Liver (tissue), 9 donors: ENCODE results near the gene SLF1. TPM values are rescaled to one million over a fixed set of nuclear protein-coding genes. Genes with fewer than 3 reads are reported as not detected.

Source experiments
- DNase-seq: peaks from one replicate; pipeline ENCODE4 v3.0.0-alpha.2; 2017; ENCODE audit warnings: low spot score
- H3K27ac ChIP-seq, 2 donors: one replicate each; pipeline ENCODE4 v1.7.0; 2013; ENCODE audit warnings: inconsistent platforms in 2 of 2, low read length in 2 of 2, control low read depth in 1 of 2, low read depth in 1 of 2, mild to moderate bottlenecking in 1 of 2
- H3K27me3 ChIP-seq, 4 donors: one replicate each; pipeline versions ENCODE4 v1.6.1 to v1.7.0; 2013; ENCODE audit warnings: low read length in 3 of 4, inconsistent platforms in 1 of 4, mild to moderate bottlenecking in 1 of 4, moderate library complexity in 1 of 4; ENCODE audit not compliant: control insufficient read depth in 4 of 4, insufficient read depth in 4 of 4
- H3K36me3 ChIP-seq, 4 donors: one replicate each; pipeline versions ENCODE4 v1.6.1 to v1.7.0; 2013; ENCODE audit warnings: low read length in 3 of 4, mild to moderate bottlenecking in 3 of 4, low read depth in 1 of 4, moderate library complexity in 1 of 4; ENCODE audit not compliant: control insufficient read depth in 4 of 4, insufficient read depth in 3 of 4
- H3K4me1 ChIP-seq, 4 donors: one replicate each; pipeline versions ENCODE4 v1.6.1 to v1.7.0; 2013; ENCODE audit warnings: low read length in 3 of 4, mild to moderate bottlenecking in 3 of 4, moderate library complexity in 1 of 4; ENCODE audit not compliant: control insufficient read depth in 4 of 4, insufficient read depth in 4 of 4
- H3K4me3 ChIP-seq, 3 donors: one replicate each; pipeline versions ENCODE4 v1.6.1 to v1.7.0; 2013; ENCODE audit warnings: low read length in 3 of 3, control low read depth in 1 of 3, low read depth in 1 of 3, mild to moderate bottlenecking in 1 of 3
- H3K9ac ChIP-seq, 2 donors: one replicate each; pipeline ENCODE4 v1.7.0; 2013; ENCODE audit warnings: low read length in 2 of 2, mild to moderate bottlenecking in 2 of 2, moderate library complexity in 2 of 2, control low read depth in 1 of 2, low read depth in 1 of 2
- H3K9me3 ChIP-seq, 4 donors: one replicate each; pipeline versions ENCODE4 v1.6.1 to v1.7.0; 2013; ENCODE audit warnings: low read length in 3 of 4; ENCODE audit not compliant: control insufficient read depth in 4 of 4
- ATF3 ChIP-seq: IDR thresholded peaks from 2 replicates; pipeline ENCODE4 v1.6.1; 2016; ENCODE audit warnings: antibody characterized with exemption
- CTCF ChIP-seq: fragments of 150-350 bp; IDR thresholded peaks from 2 replicates; pipeline ENCODE4 v1.5.1; 2017; ENCODE audit warnings: improper control_type of control experiment, low read depth, low read length; ENCODE audit not compliant: missing input control
- EGR1 ChIP-seq, 2 donors: IDR thresholded peaks; 2 replicates each; pipeline ENCODE4 v1.6.1; 2016 to 2018; ENCODE audit warnings: antibody characterized with exemption in 2 of 2, low read depth in 2 of 2
- FOXA1 ChIP-seq: IDR thresholded peaks from 2 replicates; pipeline ENCODE4 v1.6.1; 2016; ENCODE audit warnings: antibody characterized with exemption
- FOXA2 ChIP-seq: IDR thresholded peaks from 2 replicates; pipeline ENCODE4 v1.6.1; 2016; ENCODE audit warnings: antibody characterized with exemption
- GABPA ChIP-seq, 2 donors: IDR thresholded peaks in 1 of 2; conservative IDR thresholded peaks in 1 of 2; 2 replicates each; pipeline ENCODE4 v1.6.1; 2016; ENCODE audit warnings: antibody characterized with exemption in 2 of 2, mild to moderate bottlenecking in 1 of 2, moderate library complexity in 1 of 2
- HNF4A ChIP-seq, 2 donors: conservative IDR thresholded peaks; 2 replicates each; pipeline ENCODE4 v1.6.1; 2016; ENCODE audit warnings: antibody characterized with exemption in 2 of 2, mild to moderate bottlenecking in 2 of 2
- HNF4G ChIP-seq: IDR thresholded peaks from 2 replicates; pipeline ENCODE4 v1.6.1; 2016; ENCODE audit warnings: antibody characterized with exemption
- JUND ChIP-seq, 2 donors: IDR thresholded peaks; 2 replicates each; pipeline ENCODE4 v1.6.1; 2016; ENCODE audit warnings: antibody characterized with exemption in 2 of 2
- MAX ChIP-seq: IDR thresholded peaks from 2 replicates; pipeline ENCODE4 v1.6.1; 2016; ENCODE audit warnings: antibody characterized with exemption
- NR2F2 ChIP-seq: IDR thresholded peaks from 2 replicates; pipeline ENCODE4 v1.6.1; 2016; ENCODE audit warnings: antibody characterized with exemption
- RAD21 ChIP-seq, 2 donors: IDR thresholded peaks; 2 replicates each; pipeline ENCODE4 v1.6.1; 2016; ENCODE audit warnings: antibody characterized with exemption in 2 of 2, mild to moderate bottlenecking in 2 of 2
- REST ChIP-seq: IDR thresholded peaks from 2 replicates; pipeline ENCODE4 v1.6.1; 2016; ENCODE audit warnings: antibody characterized with exemption, mild to moderate bottlenecking
- RXRA ChIP-seq, 2 donors: IDR thresholded peaks; 2 replicates each; pipeline ENCODE4 v1.6.1; 2017 to 2018; ENCODE audit warnings: antibody characterized with exemption in 2 of 2, mild to moderate bottlenecking in 1 of 2
- SP1 ChIP-seq: IDR thresholded peaks from 2 replicates; pipeline ENCODE4 v1.6.1; 2018; ENCODE audit warnings: antibody characterized with exemption, mild to moderate bottlenecking
- TAF1 ChIP-seq: conservative IDR thresholded peaks from 2 replicates; pipeline ENCODE4 v1.6.1; 2016; ENCODE audit warnings: antibody characterized with exemption, mild to moderate bottlenecking
- YY1 ChIP-seq: IDR thresholded peaks from 2 replicates; pipeline ENCODE4 v1.6.1; 2016; ENCODE audit warnings: antibody characterized with exemption, mild to moderate bottlenecking
- ZBTB33 ChIP-seq: IDR thresholded peaks from 2 replicates; pipeline ENCODE4 v1.6.1; 2016; ENCODE audit warnings: antibody characterized with exemption
- WGBS: extraction: QIAGEN DNeasy Blood & Tissue Kit; methylation state at CpG from one replicate; pipeline ENCODE4 v1.1.7; 2013; 5-methylcytosine and 5-hydroxymethylcytosine counted together
- polyA plus RNA-seq, 2 donors: library from polyadenylated mRNA; stranded (reverse) in 1 of 2; unstranded in 1 of 2; fragments of 200-250 nt in 1 of 2; fragments of >200 nt in 1 of 2; fragmentation: Nextera tagmentation in 1 of 2; extraction: Ambion mirVana in 1 of 2; gene quantifications; one replicate each; pipeline versions ENCODE4 v1.2.1 to v1.2.3, GENCODE V29; 2013 to 2015
- total RNA-seq, 2 donors: library from RNA; depleted of rRNA; stranded (reverse); fragments of >200 nt; gene quantifications; one replicate each; pipeline ENCODE4 v1.2.3, GENCODE V29; 2014
- donor health status: healthy.
- donor health status: healthy.
- donor health status: healthy.
- donor health status: healthy.
- donor health status: healthy.

The SLF1 gene
- total and polyA plus RNA-seq, 4 donors = 0.63 to 6.3 (median 2.6) TPM

- peaks cover 0 to 8% (median 0%) of the 10 kb centered on the region in 4 donors for H3K36me3 ChIP-seq
- no peak overlapping the region for H3K9ac ChIP-seq
- no peaks in the 10 kb centered on the region for H3K4me1 ChIP-seq
- no peak overlapping the region for H3K4me3 ChIP-seq
- no peaks in the 10 kb centered on the region for H3K9me3 ChIP-seq
- H3K27me3 ChIP-seq = no peaks in the 10 kb centered on the region
- no peak for TF ChIP-seq FOXA1
- no peak for TF ChIP-seq ZBTB33
- no peak for TF ChIP-seq HNF4G
- TF ChIP-seq ATF3 = no peak
- no peak for TF ChIP-seq JUND (IDR thresholded peaks at IDR 0.05)
- no peak for TF ChIP-seq HNF4A (conservative IDR thresholded peaks at IDR 0.05)
- TF ChIP-seq NR2F2 = no peak
- no peak for TF ChIP-seq MAX
- no peak for TF ChIP-seq GABPA (IDR thresholded peaks at IDR 0.05 in 1 of 2, conservative IDR thresholded peaks at IDR 0.05 in 1 of 2)
- TF ChIP-seq SP1 = no peak
- no peak for TF ChIP-seq TAF1
- no peak for TF ChIP-seq YY1
- 90% methylated on average over 1 of the region's 1 CpG for WGBS
- no peak overlapping the region for H3K27ac ChIP-seq
- no peak for DNase-seq
Measured at GRCh38 chr5:94649874-94650273, 31.4 kb downstream of the SLF1 start.

- Histone ChIP-seq H3K27me3 (no peaks in the 10 kb centered on the region), H3K27ac (no peak overlapping the region), H3K36me3 (peaks cover 0 to 3% (median 0%) of the 10 kb centered on the region in 4 donors), H3K4me3 (no peak overlapping the region), H3K9me3 (no peaks in the 10 kb centered on the region), H3K9ac (no peak overlapping the region), H3K4me1 (no peaks in the 10 kb centered on the region)
- TF ChIP-seq HNF4G = no peak
- no peak for TF ChIP-seq FOXA1
- no peak for TF ChIP-seq MAX
- TF ChIP-seq TAF1 = no peak
- no peak for TF ChIP-seq JUND (IDR thresholded peaks at IDR 0.05)
- no peak for TF ChIP-seq YY1
- TF ChIP-seq CTCF = no peak
- TF ChIP-seq HNF4A (conservative IDR thresholded peaks at IDR 0.05) = no peak
- TF ChIP-seq EGR1 (IDR thresholded peaks at IDR 0.05; ENCODE audit: low read depth in 2 of 2) = no peak
- no peak for TF ChIP-seq ZBTB33
- TF ChIP-seq FOXA2 = no peak
- TF ChIP-seq REST = no peak
- TF ChIP-seq RAD21 (IDR thresholded peaks at IDR 0.05) = no peak
- no peak for TF ChIP-seq GABPA (IDR thresholded peaks at IDR 0.05 in 1 of 2, conservative IDR thresholded peaks at IDR 0.05 in 1 of 2)
- TF ChIP-seq SP1 = no peak
- no peak for TF ChIP-seq RXRA (IDR thresholded peaks at IDR 0.05)
- DNase-seq = no peak
- WGBS = 99% methylated on average over 1 of the region's 1 CpG
Measured at GRCh38 chr5:94658272-94658671, 39.8 kb downstream of the SLF1 start.
